ENCODE measurements around the gene B9D2. TPM values are rescaled to one million over a fixed set of nuclear protein-coding genes. Genes with fewer than 3 reads are reported as not detected.
A peak's percentile ranks its signal among the peaks of the same experiment; 100 is the strongest.

Gene B9D2
- total RNA-seq (2021; ENCODE audit: unreplicated experiment): 7.3 TPM
- polyA plus RNA-seq (2012): 9.7 and 11.1 TPM in 2 replicates
- percentile 50 among the genes with signal in this experiment for Bru-seq, nascent RNA
- BruChase-seq, experiment 1, labeled RNA remaining after a 6-hour chase: percentile 48 among the genes with signal in this experiment
- BruChase-seq, experiment 2, labeled RNA remaining after a 2-hour chase: percentile 51 among the genes with signal in this experiment
- long read RNA-seq, transcript B9D2-201 (4 exons, 1,027 nt): major isoform, 6 of 10 reads
- long read RNA-seq, partial matches to known transcripts: 2 of 10 reads
- long read RNA-seq, other reads (novel, unspliced or antisense): 2 of 10 reads

- RAD21 ChIA-PET (ENCODE audit: low non-redundant PET in 1 of 2, low total read pairs in 2 of 2, uncharacterized antibody in 2 of 2, unreplicated experiment in 2 of 2): interaction anchor here in 1 of 2 experiments (1.1 kb wide), 1 partner anchor 12 kb away, joined by 4 read pairs; no protein-coding TSS in a partner anchor
- intact Hi-C loops (cut with micrococcal nuclease): no loop called here
- CTCF ChIA-PET: interaction anchor here (1.0 to 3.3 kb wide), 9 partner anchors 9 to 207 kb away, joined by 3 to 54 read pairs (median 6); partner anchors contain the start of genes DMAC2 and TGFB1
Observed at GRCh38 chr19:41363753-41364523, at the start of gene B9D2. B9D2 (minus strand) TSS chr19:41364149; CDS start chr19:41363519, 630 bp downstream.

More at GRCh38 chr19:41363753-41364523, at the start of gene B9D2:
- POLR2A ChIA-PET: interaction anchor here (0.9 to 2.1 kb wide), 7 partner anchors 9 to 520 kb away, joined by 3 to 13 read pairs (median 4); partner anchors contain the start of gene DMAC2
- Histone ChIP-seq H3K27me3 (ENCODE audit: insufficient read depth, low read length) (no peaks in the 10 kb centered on the region), H3K4me3 (replicated peaks in 1 of 2; ENCODE audit: low read depth in 1 of 2, low read length in 2 of 2) (peak within 1 kb of the TSS; percentile 69 to 70), H3K9ac (ENCODE audit: low read length) (peak within 1 kb of the TSS; percentile 77), H3K9me3 (ENCODE audit: control insufficient read depth in 1 of 2, insufficient read depth in 1 of 2, low read depth in 1 of 2, low read length in 2 of 2) (no peaks in the 10 kb centered on the region), H3K36me3 (ENCODE audit: control insufficient read depth in 1 of 2, insufficient read depth in 2 of 2, low read length in 2 of 2) (no peaks in the 10 kb centered on the region), H2AFZ (ENCODE audit: low read depth, low read length, poor library complexity, severe bottlenecking) (no peak within 1 kb of the TSS), H3K4me2 (ENCODE audit: low read length) (peak within 1 kb of the TSS; percentile 89), H3K79me2 (ENCODE audit: insufficient read depth, low read length) (peaks cover 12% of the 10 kb centered on the region; the same call in 1 of the 2 replicates), H4K20me1 (ENCODE audit: insufficient read depth) (no peaks in the 10 kb centered on the region), H3K9me2 (ENCODE audit: insufficient read depth) (no peaks in the 10 kb centered on the region), H3K4me1 (ENCODE audit: control insufficient read depth in 1 of 2, insufficient read depth in 2 of 2, low read length in 2 of 2) (peaks cover 8 to 45% of the 10 kb centered on the region in 2 experiments; a peak in 3 of 4 replicates), H3K27ac (ENCODE audit: low read depth, low read length) (peak within 1 kb of the TSS; percentile 89)
- peak; percentile 96 for ATAC-seq
- TSS peak; percentile 87 for BruUV-seq (replicated peaks)
- peak; percentile 96 for DNase-seq (ENCODE audit: low read depth, low spot score)
- TF ChIP-seq TCF7L2 (IDR thresholded peaks at IDR 0.05; ENCODE audit: borderline replicate concordance, extremely low read depth, insufficient read depth, insufficient read length) (peak; percentile 86), JUND (IDR thresholded peaks at IDR 0.05) (no peak), ATF3 (IDR thresholded peaks at IDR 0.05) (no peak), CBX3 (IDR thresholded peaks at IDR 0.05; ENCODE audit: low read depth) (no peak), POLR2A (IDR thresholded peaks at IDR 0.05; ENCODE audit: borderline replicate concordance, extremely low read depth, insufficient read depth, insufficient read length) (peak; percentile 63), FOSL1 (IDR thresholded peaks at IDR 0.05; ENCODE audit: low read depth) (no peak), POLR2AphosphoS5 (IDR thresholded peaks at IDR 0.05; ENCODE audit: low read depth, low read length) (peak; percentile 76), ZBTB33 (IDR thresholded peaks at IDR 0.05; ENCODE audit: extremely low read depth, insufficient replicate concordance, low read length) (no peak), SRF (IDR thresholded peaks at IDR 0.05; ENCODE audit: low read depth) (peak; percentile 90), YY1 (IDR thresholded peaks at IDR 0.05; ENCODE audit: extremely low read depth, insufficient replicate concordance, low read depth, low read length) (peak; percentile 99), SP1 (IDR thresholded peaks at IDR 0.05; ENCODE audit: low read depth) (peak; percentile 35; the same call in 1 of the 2 replicates), CEBPB (IDR thresholded peaks at IDR 0.05; ENCODE audit: low read depth) (no peak), SIN3A (IDR thresholded peaks at IDR 0.05; ENCODE audit: low read depth) (no peak), EZH2phosphoT487 (IDR thresholded peaks at IDR 0.05; ENCODE audit: borderline replicate concordance) (no peak), ZFX (IDR thresholded peaks at IDR 0.05) (0 out of 2 replicates have a peak, but pooled peaks have one; percentile 42), EGR1 (IDR thresholded peaks at IDR 0.05; ENCODE audit: low read depth) (peak; percentile 76)
